Head of caudate nucleus (tissue), 42 donors: Measurements from ENCODE around the gene RIBC2.
"Not testable (repeated sequence)": the region's sequence is repeated elsewhere in the genome, so short reads cannot be mapped to it uniquely, and the experiment has no call there.

ENCODE experiments used
- DNase-seq, 42 donors: peaks; one replicate each; pipeline versions ENCODE4 v3.0.0 to v3.0.0-alpha.2; 2020 to 2021; ENCODE audit warnings: mixed read lengths in 7 of 42
- intact Hi-C: fragments of 100-400 bp; cut with DNase I; formaldehyde crosslinking; loops from one replicate; pipeline ENCODE4 v1.15.0; 2022

Gene RIBC2

GRCh38 chr22:45422237-45422983 lies 8.9 kb downstream of the RIBC2 start:
- DNase-seq = peak in 2 of 42 donors; percentile 4 to 34
- intact Hi-C loops = no loop called here

- intact Hi-C loops = no loop called here
- peak in 1 of 42 donors; percentile 3 for DNase-seq
Observed at GRCh38 chr22:45423524-45423923, 10.0 kb downstream of the RIBC2 start.

- intact Hi-C loops = no loop called here
- DNase-seq = peak in 3 of 42 donors; percentile 27 to 36 (median 28)
Observed at GRCh38 chr22:45424241-45424731, 10.8 kb downstream of the RIBC2 start.

GRCh38 chr22:45425101-45425500 lies 11.6 kb downstream of the RIBC2 start:
- peak in 2 of 42 donors; percentile 11 to 16 for DNase-seq
- intact Hi-C loops = no loop called here

GRCh38 chr22:45425531-45426265 lies 12.2 kb downstream of the RIBC2 start:
- peak in 3 of 42 donors; percentile 5 to 42 (median 13) for DNase-seq
- intact Hi-C loops = no loop called here

- intact Hi-C loops = no loop called here
- DNase-seq = peak in 1 of 42 donors; percentile 28
Observed at GRCh38 chr22:45426387-45426786, 12.9 kb downstream of the RIBC2 start.

GRCh38 chr22:45427114-45427513 lies 13.6 kb downstream of the RIBC2 start:
- DNase-seq = no peak
- intact Hi-C loops = no loop called here

GRCh38 chr22:45428391-45429385 lies 15.2 kb downstream of the RIBC2 start:
- intact Hi-C loops = no loop called here
- peak in 3 of 42 donors; percentile 12 to 21 (median 19) for DNase-seq

GRCh38 chr22:45429424-45429823 lies 15.9 kb downstream of the RIBC2 start:
- intact Hi-C loops = no loop called here
- peak in 2 of 42 donors; percentile 27 to 34 for DNase-seq

- intact Hi-C loops = no loop called here
- peak in 3 of 42 donors; percentile 7 to 41 (median 30) for DNase-seq
Observed at GRCh38 chr22:45429981-45430775, 16.7 kb downstream of the RIBC2 start.

GRCh38 chr22:45430871-45431270 lies 17.4 kb downstream of the RIBC2 start:
- peak in 2 of 42 donors; percentile 11 to 22 for DNase-seq
- intact Hi-C loops = no loop called here

- intact Hi-C loops = loop anchor here (1.0 kb wide), 1 partner anchor 166 kb away; no protein-coding TSS in a partner anchor
- no peak for DNase-seq
Observed at GRCh38 chr22:45434981-45435380, 21.5 kb downstream of the RIBC2 start.

GRCh38 chr22:45435544-45436139 lies 22.1 kb downstream of the RIBC2 start:
- intact Hi-C loops = loop anchor here (1.0 kb wide), 1 partner anchor 166 kb away; no protein-coding TSS in a partner anchor

GRCh38 chr22:45436871-45437517 lies 23.5 kb downstream of the RIBC2 start:
- DNase-seq, intact Hi-C loops: not testable (repeated sequence)

More at GRCh38 chr22:45435544-45436139, 22.1 kb downstream of the RIBC2 start:
- peak; percentile 55 to 95 (median 87) for DNase-seq

GRCh38 chr22:45438336-45438735 lies 24.8 kb downstream of the RIBC2 start:
- no peak for DNase-seq

GRCh38 chr22:45440688-45441087 lies 27.2 kb downstream of the RIBC2 start:
- intact Hi-C loops = not testable (repeated sequence)

More at GRCh38 chr22:45438336-45438735, 24.8 kb downstream of the RIBC2 start:
- intact Hi-C loops = no loop called here

GRCh38 chr22:45441138-45441537 lies 27.6 kb downstream of the RIBC2 start:
- peak in 29 of 42 donors; percentile 10 to 58 (median 28) for DNase-seq
- intact Hi-C loops = no loop called here

More at GRCh38 chr22:45440688-45441087, 27.2 kb downstream of the RIBC2 start:
- DNase-seq = not testable (repeated sequence)
